HG03066 (cell line): ENCODE data around the gene COL5A2.

ENCODE experiments used
- ATAC-seq: cut with Tn5 transposase; IDR thresholded peaks from one replicate; pipeline ENCODE4 v1.9.1; 2021; ENCODE audit warnings: low read depth; ENCODE audit not compliant: unreplicated experiment

COL5A2 gene

DNA sequence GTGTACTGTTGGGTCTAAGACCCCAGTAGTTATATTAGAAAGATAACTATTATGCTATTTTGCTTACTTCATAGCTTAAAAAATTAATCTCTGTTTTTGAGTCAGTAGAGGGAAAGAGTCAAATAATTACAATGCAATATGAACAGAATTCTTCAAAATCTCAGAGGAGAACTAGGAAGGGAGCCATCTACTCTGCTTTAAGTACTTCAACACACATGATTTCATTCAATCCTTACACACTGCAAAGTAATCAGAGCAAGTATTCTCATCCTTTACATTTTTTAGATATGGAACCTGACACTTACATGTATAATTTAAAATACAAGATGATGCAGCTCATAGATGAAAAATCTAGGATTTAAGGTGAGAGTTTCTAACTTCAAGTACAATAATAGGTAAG, 27.7 kb downstream of the COL5A2 start:
- no peak for ATAC-seq

DNA sequence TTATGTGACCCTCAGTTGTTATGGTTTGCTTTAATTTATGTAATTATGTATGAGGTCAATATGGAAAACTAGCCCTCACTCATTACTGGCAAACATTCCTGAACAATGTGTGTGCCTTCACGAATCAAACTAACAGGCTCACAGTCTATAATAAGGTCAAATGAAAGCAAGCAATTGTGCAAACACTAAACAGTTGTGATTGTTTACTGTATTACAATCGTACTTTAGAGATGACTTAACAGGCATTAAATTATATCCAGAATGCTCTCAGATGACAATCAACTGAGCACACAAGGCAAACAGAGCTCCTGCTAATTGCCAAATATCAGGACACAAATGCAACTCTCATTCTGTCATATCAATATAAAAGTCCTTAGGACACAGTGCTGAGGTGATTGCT, 29.5 kb downstream of the COL5A2 start:
- ATAC-seq = no peak

DNA sequence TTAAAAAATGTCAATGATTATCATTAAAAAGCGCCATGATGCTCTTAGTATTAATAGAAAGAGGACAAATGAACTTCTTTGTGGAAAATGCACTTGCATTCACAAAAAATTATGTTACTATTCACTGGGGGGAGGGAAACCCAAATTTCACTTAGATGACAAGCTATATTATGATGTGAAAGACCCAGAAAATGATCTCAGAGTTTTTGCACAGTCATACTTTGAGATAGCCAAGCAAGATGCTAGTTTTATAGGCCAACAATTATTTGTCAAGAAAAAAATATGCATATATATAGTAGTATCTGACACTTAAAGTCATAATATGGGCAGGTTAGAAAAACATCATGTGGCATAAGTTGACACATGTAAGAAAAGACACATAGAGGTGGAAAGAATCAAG, 31.6 kb downstream of the COL5A2 start:
- ATAC-seq = no peak

DNA sequence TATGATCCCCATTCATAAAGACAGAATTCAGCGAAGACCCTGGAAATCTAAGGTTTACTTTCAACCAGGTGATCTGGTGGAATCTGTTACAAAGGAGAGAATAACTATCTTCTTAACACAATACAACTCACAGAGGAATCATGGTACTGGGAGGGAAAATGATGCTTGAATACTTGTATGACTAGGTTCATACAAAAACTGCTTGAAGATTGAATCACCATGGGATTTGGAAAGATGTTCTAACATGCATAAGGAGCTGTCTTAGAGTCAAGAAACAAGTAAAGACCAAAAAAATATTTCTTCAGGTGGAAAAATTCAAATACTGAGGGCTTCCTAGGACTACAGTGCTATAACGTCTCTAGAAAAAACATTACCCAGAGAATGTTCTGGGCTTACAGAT, 32.2 kb downstream of the COL5A2 start:
- ATAC-seq = no peak

DNA sequence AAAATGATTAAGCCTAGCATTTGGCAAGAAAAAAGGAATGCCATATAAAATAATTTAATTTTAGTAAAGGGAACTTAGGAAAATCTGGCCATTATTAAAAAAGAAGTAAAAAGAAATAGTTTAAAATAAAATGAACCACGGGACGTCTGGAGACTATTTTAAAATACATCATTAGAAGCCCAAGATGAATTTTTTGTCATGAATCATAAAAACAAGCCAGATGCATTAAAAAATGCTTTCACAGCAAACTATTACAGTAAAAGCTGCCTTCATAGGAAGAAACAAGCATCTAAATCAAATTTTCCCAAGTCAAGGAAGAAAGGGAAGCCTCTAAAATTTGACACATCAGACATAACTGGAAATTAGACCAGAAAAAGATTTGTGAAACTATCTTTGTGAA, 33.0 kb downstream of the COL5A2 start:
- ATAC-seq = no peak

DNA sequence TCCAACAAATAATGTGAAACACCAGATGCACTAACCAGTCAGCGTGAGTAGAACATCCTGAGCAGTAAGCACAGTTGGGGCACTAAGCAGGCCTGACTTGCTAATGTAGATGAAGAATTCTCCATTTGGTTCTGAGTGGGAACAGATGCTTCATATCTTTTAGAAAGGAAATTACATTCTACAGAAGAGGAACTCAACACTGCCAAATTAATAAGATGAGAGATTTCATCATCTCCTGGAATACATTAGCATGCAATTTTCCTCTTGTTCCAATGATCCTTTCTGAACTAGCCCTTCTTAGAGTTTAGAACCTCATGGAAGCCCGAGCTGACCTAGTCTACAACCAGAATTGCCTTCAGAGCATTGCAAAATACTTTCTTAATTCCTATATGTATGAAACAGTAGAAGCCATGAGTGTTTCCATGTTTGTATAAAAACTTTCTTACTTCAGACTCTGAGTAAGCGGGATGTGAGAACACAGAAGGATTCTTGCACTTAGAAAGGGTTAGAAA, 34.8 kb downstream of the COL5A2 start:
- no peak for ATAC-seq

DNA sequence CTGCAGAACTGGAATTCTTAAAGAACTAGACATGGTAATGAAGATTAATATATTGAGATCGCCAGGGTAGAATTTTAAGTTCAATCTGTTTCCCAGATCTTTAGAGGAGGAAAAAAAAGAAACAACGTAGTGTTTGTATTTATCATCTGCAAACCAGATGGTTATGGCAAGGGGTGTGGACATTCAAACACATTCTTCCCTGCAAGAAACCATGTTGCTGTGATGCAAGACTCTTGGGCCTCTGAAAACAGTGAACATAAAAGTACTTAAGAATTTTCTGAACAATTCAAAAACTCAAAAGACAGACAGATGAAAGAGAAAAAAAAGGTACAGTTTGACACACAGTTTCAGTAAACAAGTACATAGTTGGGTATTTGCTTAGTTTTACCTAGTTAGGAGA, 35.6 kb downstream of the COL5A2 start:
- no peak for ATAC-seq

DNA sequence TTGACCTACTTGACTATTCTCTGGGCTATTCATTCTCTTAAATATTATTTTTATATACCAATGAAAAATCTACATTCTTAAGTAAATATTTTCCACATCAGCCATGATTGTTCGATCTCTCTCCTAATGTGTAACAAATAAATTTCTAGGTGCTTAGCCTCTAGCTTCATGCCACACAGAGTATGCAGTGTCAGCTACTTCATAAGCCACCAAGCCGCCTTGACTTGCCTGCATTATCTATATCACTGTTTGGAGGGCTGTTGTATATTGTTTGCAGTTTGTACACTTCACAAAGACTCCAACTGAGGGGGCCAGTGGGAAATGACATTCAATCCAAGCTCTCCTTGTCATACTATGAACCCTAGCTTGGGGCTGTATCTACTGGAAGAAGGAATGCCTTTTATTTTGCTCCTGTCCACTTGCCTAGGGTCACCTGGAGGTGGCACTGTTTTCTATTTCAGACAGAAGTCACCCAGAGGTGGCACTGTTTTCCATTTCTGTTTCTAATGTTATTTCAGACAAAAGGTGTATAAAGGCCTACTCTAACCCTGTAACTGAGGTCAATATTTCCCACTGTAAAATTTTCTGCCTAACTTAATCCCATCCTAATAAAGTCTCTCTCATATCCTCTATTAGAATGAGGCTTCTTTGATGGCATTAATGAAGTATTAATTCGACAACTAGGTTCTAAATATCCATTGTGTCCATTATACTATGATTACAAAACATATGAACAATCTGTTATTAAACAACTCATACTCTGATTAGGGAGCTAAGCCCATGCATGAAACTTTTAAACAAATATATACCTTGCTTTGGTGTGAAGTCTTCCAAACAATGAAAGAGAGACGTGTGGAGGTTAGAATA, 36.4 kb downstream of the COL5A2 start:
- peak; percentile 98 for ATAC-seq

DNA sequence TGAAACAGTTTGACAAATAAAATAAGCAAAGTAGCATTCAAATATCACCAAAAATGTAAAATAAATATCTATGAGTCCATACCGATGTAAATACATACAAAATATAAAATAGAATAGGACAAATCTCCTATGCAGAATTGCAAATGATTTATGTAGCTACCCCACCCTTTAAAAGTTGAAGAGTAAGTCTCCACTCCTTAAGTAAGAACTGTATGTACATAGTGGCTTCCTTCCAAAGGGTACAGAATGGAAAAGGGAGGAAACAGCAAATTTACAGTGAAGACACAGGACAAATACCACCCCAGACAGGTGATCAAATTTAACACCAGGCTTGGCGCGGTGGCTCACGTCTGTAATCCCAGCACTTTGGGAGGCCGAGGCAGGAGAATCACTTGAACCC, 40.8 kb downstream of the COL5A2 start:
- ATAC-seq = no peak

DNA sequence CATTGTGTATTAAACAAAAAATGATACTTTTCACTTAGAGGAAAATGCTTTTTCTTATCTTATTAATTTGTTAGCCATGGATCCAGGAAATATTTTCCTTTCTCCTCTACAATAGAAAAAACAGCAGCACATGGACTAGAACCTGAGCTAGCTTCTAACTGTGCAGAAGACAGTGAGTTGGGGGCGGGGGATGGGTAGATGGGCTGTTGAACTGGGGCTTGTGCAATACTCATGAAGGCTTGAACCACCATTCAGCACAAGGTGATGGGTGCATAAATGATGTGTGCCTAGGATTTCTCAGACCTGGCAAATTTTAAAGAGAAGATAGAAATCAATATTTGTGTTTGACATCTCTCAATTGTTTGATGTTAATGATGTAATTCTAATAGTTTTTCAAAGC, 42.0 kb downstream of the COL5A2 start:
- no peak for ATAC-seq

DNA sequence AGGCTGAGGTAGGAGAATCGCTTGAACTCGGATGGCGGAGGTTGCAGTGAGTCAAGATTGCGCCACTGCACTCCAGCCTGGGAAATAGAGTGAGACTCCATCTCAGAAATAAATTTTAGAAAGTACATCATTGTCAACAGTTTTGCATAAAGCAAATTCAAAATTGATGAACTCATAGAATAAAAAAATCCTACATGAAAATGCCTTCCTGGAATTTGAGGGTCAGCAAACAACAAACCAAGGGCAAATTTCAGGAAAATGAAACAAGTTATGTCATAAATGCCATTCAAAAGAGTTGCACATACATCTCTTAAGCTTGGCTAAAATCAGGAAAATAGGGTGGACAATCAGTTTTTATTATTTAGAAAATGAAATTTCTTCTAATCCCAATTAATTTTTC, 45.1 kb downstream of the COL5A2 start:
- ATAC-seq = no peak

DNA sequence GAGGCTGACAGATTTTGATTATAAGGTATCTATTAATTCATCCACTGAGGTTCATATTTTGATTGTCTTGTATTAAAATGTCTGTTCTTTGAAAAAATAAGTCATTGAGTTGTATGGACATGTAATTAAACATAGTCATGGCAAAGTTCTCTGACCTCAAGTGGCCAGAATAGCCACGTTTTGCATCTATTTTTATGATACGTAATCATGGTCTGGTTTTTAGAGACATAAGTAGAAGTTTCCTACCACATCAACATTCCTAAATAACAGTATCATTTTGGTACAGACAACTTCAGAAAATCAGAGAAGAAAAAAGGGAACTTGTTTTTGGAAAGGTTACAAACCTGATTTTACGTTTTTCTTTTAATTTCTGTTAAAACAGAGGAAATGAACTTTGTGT, 47.6 kb downstream of the COL5A2 start:
- ATAC-seq = no peak

DNA sequence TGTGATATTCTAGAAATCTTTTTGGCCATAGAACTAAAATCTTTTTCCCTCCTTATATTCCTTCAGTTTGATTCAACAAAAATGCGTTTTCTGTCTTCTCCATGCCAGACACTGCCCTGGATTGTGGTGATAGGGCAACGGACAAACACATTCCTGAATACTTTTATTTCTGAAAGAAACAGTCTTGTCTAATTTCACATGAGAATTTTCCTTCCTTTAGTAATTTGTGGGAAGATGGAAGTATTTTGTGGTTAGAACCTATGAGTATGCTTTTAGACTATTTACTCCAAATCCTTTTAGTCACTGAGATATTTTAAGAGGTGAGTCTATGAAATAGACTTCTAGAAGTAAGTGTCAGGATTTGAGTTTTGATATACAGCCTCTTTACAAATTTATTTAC, 49.6 kb downstream of the COL5A2 start:
- no peak for ATAC-seq

DNA sequence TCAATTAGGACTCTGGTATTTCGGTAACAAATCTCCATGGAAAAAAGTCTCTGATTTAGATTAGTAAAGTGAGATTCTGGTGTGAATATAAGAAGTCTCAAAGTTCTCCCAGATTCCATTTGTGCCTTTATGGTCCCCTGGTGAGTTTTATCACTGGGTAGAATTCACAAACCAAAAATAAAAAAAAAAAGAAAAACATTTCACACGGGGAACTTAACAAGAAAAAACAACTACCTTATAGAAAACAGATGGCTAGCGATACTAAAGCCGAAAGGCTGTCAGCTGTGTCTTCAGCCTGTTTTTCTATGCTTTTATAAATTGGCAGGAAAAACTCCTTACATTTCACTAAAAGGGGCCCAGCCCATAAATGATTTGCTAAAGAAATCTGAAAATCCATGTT, 50.6 kb downstream of the COL5A2 start:
- no peak for ATAC-seq

DNA sequence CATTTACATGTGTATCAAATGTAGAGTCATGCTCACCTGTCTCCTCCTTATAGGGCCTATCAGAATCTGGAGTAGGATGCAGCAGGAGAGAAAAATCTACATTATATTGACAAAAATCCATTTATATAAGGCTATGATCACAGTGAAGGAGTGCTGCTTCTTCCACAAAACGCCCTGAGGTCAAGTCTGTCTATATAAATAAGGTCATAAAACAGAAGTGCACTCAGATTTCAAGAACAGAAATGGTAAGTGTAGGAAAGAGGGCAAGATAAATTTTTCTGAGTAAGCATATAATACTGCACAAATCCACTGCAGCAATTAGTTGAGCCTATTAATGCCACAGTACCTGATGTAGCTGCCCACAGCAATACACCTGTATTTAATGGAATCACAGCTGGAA, 51.8 kb downstream of the COL5A2 start:
- ATAC-seq = no peak

DNA sequence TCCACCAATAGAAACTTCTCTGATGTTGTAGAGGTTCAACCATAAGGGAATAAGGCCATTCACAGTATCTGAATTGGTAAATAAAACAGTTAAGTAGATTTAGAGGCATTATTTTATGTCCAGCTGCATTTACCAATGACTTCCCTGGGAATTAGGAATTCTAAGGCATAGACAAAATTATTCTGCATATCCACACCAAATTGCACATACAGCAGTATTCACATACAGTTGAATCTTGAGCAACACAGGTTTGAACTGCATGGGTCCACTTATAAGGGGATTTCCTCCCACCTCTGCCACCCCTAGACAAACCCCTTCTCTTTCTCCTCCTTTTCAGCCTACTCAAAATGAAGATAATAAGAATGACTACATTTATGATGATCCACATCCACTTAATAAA, 54.4 kb downstream of the COL5A2 start:
- no peak for ATAC-seq

DNA sequence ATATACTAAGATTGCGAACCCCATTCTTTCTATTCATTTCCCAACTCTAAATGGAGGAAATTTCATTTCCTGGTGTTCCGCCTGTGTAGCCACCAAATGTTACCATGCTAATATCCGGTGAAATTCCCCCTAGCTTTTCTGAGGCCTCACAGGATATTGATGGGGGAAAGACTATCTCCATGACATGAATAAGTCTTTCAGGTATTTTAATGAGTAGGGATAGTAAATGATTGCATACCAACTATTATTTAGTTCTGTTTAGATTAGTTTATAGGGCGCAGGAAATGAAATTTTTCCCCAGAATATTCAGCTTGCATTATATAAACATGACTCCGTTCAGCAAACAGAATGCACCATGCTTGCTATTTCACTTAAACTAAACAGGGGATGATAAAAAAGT, 55.4 kb downstream of the COL5A2 start:
- no peak for ATAC-seq

DNA sequence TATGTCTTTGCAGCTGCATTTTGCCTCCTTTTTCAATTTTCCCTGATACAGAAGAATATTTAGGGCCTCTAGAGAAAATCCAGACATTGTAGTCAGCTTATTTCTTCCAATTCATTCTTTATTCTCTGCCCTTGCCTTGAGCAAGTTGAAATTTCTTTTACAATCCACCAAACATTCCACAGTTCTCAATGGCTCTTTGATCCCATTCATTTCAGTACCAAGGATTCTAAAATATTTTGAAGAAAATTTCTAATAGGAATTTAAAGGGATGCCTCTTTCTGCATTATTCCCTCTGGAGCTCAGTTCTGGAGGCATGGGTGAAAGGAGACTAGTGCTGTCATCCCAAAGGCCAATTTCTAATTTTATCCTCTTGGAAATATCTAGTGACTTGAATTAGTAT, 61.2 kb downstream of the COL5A2 start:
- no peak for ATAC-seq

DNA sequence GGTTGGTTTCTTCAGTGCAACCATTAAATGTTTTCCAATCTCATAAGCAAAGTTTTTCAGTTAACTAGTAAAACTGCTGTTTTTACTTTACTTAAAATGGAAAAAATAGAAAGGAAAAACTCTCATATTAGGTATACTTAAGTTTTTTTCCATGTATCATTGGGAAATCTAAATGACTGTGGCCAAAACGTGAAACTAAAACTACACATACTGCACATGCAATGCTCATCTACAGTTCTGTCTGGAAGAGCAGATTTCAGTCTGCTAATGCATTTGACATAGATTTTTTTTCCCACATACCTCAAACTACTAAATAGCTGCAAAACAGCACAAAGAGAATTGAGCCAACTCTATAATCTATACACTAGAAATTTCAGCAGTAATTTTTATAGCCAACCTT, 62.6 kb downstream of the COL5A2 start:
- no peak for ATAC-seq

DNA sequence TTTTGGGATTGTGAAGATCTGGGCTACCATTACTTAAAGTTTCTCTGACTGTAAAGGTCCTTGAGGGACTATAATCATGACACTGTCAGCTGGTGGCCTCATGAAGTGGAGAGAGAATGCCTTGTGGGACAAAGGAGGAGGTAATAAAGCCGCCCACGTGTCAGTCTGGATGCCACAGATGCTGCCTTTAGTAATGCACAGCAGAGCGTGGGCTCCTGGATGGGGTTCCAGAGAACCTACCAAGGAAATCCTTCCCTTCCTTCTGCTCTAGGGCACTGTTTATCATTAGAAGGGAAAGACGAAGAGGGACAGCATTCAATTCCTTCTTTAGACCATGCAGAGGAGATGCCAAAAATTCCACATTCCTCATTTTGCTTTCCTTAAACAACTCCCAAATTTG, 63.5 kb downstream of the COL5A2 start:
- ATAC-seq = no peak

DNA sequence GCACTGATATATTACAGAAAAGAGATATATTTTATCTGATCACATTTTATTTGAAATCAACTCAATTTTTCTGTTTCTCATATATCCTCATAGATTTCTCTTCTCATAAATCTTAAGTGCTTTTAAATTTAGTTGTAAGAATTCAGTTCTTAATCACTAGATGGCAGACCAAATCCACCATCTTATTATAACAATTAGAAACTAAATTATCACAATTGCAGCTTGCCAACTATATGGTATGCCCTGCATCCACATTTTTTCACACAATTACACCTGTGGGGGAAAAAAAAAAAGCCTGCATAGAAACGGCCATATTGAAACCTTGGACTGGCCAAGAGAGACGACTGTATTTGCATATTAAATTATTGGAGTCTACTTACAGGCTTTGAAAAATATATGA, 64.4 kb downstream of the COL5A2 start:
- no peak for ATAC-seq

DNA sequence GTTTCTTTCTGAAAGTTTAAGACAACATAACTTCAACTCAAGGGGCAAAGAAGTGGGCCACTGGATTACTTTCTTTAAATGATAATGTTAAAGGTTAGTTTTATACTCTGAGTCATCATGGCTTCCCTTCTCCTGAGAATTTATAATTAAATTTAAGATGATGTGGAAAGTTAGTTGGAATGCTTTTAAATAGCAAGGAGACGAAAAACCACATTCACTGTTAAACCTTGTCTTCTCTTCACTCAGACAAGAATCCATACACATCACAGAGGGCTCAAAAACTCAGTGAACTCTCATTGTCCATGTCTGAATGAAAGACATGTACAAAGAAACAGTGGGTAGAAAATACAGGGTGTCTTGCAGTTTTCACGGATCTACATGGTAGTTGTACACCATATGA, 65.6 kb downstream of the COL5A2 start:
- ATAC-seq = no peak
